CD4-positive, alpha-beta T cell treated with Interferon alpha-2 for 1 hour (primary cell): ENCODE results near the gene WDPCP.
"Not testable (repeated sequence)": the region's sequence is repeated elsewhere in the genome, so short reads cannot be mapped to it uniquely, and the experiment has no call there.

Source experiments
- DNase-seq, 2 donors: peaks; one replicate each; pipeline ENCODE4 v3.0.0-alpha.2; 2020 to 2022

WDPCP gene

DNA sequence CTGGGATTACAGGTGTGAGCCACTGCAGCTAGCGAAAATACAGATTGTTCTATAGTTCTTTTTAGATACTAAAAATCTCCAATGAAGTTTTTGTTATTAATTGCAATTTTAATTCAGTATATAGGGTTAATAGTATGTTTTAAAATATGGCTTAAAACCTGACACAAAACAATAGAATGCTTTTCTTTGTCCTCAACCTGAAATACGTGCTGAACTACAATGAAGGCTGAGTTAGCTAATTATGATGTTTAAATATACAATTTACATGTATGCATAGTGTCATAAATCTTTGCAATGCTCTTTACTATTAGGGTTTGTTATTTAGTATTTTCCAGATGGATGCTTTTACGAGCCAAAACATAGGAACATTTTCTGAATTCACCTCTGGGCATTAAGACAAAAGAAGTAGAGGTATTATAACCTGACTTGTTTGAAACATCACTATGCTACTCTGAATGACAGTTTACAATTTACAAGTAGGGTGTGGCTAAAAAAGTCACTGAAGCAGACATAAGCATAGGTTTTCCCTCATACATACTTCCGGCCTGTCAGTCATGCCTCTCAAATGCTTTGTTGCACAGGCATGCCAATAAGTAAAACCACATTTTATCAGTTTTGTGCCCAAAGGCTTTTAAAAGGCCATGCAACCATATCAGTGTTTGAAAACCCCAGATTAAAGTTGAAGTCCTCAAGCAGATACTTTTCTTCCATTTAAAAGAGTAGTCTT is 369.3 kb downstream of the WDPCP start:
- no peak for DNase-seq

GRCh38 chr2:63195310-63195709 is 393.0 kb downstream of the WDPCP start:
- DNase-seq = no peak

DNA sequence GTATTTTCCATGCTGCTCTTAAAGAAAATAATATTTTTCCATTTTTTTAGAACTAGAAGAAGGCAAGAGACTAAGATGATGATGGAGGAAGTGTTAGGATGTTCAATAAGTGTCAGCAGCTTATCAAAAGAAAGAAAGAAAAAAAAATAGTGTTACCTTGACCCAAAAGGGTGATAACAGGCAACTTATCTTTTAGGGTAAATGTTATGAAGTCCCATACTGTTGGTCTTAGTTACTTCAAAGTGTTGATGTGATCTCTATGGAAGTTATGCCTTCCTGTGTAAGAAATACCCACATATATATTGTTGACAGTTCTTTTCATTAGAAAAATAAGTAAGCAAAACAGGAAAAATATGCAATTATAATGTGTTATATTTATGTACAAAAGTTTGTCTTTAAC is 394.1 kb downstream of the WDPCP start:
- no peak for DNase-seq

- no peak for DNase-seq
Measured at GRCh38 chr2:63192889-63193774, 395.1 kb downstream of the WDPCP start.

- no peak for DNase-seq
Measured at GRCh38 chr2:63192169-63192888, 395.9 kb downstream of the WDPCP start.

- peak in 1 of 2 donors; percentile 3 for DNase-seq
Measured at GRCh38 chr2:63189026-63189425, 399.3 kb downstream of the WDPCP start.

DNA sequence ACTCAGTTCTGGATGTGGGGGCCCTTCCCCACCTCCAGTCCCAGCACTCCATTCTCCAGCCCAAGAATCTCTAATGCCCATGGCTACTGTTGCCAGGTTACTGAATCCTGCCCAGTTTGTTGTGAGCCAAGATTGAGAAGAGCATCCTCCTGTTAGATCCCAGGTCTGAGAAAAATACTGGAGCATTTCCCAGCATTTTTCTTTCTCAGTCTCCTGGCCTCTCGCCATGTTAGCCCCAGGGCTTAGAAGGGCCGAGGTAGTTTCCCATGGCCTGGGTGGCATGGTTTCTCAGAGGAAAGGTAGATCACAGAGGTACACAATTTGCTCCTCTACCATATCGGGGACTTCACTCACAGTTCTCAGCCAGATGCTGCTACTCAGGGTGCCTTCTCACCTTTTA is 401.9 kb downstream of the WDPCP start:
- no peak for DNase-seq

GRCh38 chr2:63163161-63163820 is 425.0 kb downstream of the WDPCP start:
- DNase-seq = no peak

DNA sequence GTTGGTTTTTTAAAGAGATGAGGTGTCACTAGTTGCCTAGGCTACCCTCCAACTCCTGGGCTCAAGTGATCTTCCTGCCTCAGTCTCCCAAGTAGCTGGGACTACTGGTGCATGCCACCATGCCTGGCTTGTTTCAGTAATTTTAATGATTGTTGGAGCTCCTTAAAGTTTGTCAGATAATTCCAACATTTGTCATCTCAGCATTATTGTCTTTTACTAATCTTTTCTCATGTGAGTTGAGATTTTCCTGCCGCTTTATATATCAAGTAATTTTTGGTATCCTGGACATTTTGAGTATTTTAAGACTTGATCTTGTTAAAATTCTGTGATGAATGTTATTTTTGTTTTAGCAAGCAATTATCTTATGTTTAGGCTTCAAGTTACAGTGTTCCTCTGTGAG is 429.0 kb downstream of the WDPCP start:
- DNase-seq = no peak

- not testable (repeated sequence) for DNase-seq
Measured at GRCh38 chr2:63136683-63137082, 451.6 kb downstream of the WDPCP start.

- DNase-seq = no peak
Measured at GRCh38 chr2:63132020-63132419, 456.3 kb downstream of the WDPCP start.

GRCh38 chr2:63131196-63131595 is 457.1 kb downstream of the WDPCP start:
- DNase-seq = no peak

DNA sequence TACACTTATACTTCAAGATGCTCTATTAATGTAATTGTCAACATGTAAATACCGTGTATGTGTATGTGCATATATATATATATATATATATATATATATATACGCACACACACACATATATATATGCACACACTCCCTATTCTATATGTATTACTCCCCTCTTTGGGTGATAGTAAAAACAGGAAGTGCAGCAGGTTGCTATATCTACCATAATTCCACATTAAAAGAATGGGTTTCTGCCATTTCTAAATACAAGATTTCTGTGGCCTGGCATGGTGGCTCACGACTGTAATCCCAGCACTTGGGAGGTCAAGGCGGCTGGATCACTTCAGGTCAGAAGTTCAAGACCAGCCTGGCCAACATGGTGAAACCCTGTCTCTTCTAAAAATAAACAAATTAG is 460.7 kb downstream of the WDPCP start:
- DNase-seq = no peak

- DNase-seq = no peak
Measured at GRCh38 chr2:63124850-63125249, 463.4 kb downstream of the WDPCP start.

- no peak for DNase-seq
Measured at GRCh38 chr2:63124218-63124617, 464.1 kb downstream of the WDPCP start.

- DNase-seq = no peak
Measured at GRCh38 chr2:63122921-63123320, 465.4 kb downstream of the WDPCP start.

GRCh38 chr2:63121055-63121834 is 467.0 kb downstream of the WDPCP start:
- no peak for DNase-seq

DNA sequence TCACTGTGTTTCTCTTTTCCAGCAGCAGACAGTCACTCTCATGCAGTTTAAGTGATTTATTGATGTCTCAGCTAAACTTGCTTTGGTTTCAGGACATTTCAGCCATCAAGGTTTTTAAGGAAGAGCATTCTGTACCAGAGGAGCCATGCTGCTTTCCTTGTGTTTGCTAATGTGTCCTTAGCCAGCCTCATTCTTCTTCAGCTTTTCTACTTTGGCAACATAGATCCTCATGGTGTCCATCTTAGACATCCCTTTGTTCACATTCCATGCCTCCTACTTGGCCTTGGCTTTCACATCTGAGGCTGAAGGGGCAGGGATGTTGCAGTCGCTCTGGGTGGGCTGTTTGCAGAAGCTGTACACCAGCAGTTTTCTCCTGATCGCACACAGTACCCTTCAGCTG is 469.5 kb downstream of the WDPCP start:
- no peak for DNase-seq

DNA sequence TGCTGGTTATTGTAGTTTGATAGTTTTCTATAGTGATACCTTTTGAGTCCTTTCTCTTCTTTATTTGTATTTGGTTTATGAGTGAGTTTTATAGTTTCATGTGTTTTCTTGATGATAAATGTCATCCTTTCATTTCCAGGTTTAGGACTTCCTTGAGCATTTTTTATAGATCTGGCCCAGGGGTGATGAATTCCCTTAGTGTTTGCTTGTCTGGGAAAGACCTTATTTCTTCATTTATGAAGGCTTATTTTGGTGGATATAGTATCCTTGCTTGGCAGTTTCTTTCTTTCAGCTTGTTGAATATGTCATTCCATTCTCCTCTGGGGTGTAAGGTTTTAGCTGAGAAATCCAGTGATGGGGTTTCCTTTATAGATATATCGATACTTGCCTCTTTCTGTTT is 483.8 kb downstream of the WDPCP start:
- no peak for DNase-seq

DNA sequence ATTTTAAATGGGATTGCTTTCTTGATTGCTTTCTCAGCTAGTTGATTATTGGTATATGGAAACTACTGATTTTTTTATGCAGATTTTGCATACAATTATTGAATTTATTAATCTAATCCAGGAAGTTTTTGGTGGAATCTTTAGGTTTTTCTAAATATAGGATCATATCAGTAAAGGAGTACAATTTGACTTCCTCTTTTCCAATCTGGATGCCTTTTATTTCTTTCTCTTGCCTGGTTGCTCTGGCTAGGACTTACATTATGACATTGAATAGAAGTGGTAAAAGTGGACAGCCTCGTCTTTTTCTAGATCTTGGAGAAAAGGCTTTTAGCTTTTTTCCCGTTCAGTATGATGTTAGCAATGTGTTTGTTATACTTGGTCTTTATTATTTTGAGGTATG is 486.3 kb downstream of the WDPCP start:
- no peak for DNase-seq

DNA sequence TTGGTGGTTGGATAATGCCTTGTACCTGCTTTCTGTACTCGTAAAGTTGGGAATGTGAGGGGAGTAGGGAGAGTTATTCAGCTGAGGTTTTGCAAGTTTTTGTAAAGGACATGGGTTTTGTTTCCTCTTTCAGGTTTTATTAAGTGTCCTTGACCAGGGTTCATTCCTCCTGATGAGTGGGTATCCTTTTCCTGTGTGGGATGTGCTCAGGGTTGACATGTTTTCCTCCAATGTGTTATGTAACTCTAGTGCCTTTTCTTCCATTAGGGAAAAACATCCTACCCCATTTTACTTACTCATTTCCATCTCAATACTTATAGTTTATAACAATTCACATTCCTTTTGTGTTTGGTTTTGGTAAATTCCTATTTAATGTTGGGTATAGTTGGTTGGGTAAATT is 489.2 kb downstream of the WDPCP start:
- no peak for DNase-seq

DNA sequence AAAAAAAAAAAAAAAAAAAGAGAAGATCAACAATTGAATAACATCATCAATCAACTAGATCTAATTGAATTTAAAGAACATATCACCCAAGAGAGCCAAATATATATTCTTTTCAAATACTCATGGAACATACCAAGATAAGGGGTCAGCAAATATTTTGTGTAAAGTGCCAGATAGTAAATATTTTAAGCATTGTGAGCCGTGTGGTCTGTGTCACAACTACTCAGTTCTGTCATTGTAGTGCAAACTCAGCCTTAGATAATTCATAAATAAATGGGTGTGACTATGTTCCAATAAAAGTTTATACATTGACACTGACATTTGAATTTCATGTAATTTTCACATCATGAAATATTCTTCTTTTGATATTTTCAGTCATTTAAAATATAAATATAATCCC is 491.8 kb downstream of the WDPCP start:
- no peak for DNase-seq
